Upper lobe of right lung (tissue), 1 donor: ENCODE measurements around the gene WDR70. TPM values are rescaled to one million over a fixed set of nuclear protein-coding genes. Genes with fewer than 3 reads are reported as not detected.
"Not testable (repeated sequence)": the region's sequence is repeated elsewhere in the genome, so short reads cannot be mapped to it uniquely, and the experiment has no call there.

ENCODE experiments used
- ATAC-seq: fragments of 200-7000 bp; cut with Tn5 transposase; one replicate; pipeline ENCODE4 v1.9.1; 2020; ENCODE audit warnings: mild to moderate bottlenecking, moderate library complexity
- DNase-seq: peaks from one replicate; pipeline ENCODE4 v3.0.0-alpha.2; 2020
- H3K27ac ChIP-seq: fragments of 200-600 bp; one replicate; pipeline ENCODE4 v1.8.0; 2022
- H3K27me3 ChIP-seq: fragments of 200-600 bp; one replicate; pipeline ENCODE4 v1.8.0; 2022; ENCODE audit warnings: mild to moderate bottlenecking
- H3K36me3 ChIP-seq: fragments of 200-600 bp; one replicate; pipeline ENCODE4 v1.8.0; 2022
- H3K4me1 ChIP-seq: fragments of 200-600 bp; one replicate; pipeline ENCODE4 v1.8.0; 2022
- H3K4me3 ChIP-seq: fragments of 200-600 bp; one replicate; pipeline ENCODE4 v1.8.0; 2022; ENCODE audit warnings: mild to moderate bottlenecking
- H3K9me3 ChIP-seq: fragments of 200-600 bp; one replicate; pipeline ENCODE4 v1.8.0; 2022
- CTCF ChIP-seq: fragments of 200-600 bp; IDR thresholded peaks from one replicate; pipeline ENCODE4 v1.8.0; 2022; ENCODE audit warnings: antibody characterized with exemption
- intact Hi-C: fragments of 100-400 bp; cut with DNase I; formaldehyde crosslinking; loops from one replicate; pipeline ENCODE4 v1.11.0; 2022
- total RNA-seq: library from RNA; stranded (reverse); fragmentation: NEBNext Ultra II Directional; extraction: Animal tissue kit (Norgen Biotek cat#: 25700); gene quantifications from one replicate; pipeline ENCODE4 v1.2.1, GENCODE V29; 2021
- donor health status: DM: no; HTN: yes; CAD: no; lungs with severe emphysema.

WDR70 gene
- total RNA-seq, 1 donor from 2014 or later, result 24.7 TPM

GRCh38 chr5:37774912-37775483 is 395.9 kb downstream of the WDR70 start:
- intact Hi-C loops, result no loop called here
- H3K4me3 ChIP-seq, result no peak overlapping the region
- no peaks in the 10 kb centered on the region for H3K36me3 ChIP-seq
- peaks cover 9% of the 10 kb centered on the region for H3K9me3 ChIP-seq
- H3K4me1 ChIP-seq, result no peaks in the 10 kb centered on the region
- peak; percentile 54 for TF ChIP-seq CTCF
- DNase-seq, result no peak
- H3K27ac ChIP-seq, result no peak overlapping the region
- no peaks in the 10 kb centered on the region for H3K27me3 ChIP-seq
- peak; percentile 41 for ATAC-seq

GRCh38 chr5:37776826-37777225 is 397.7 kb downstream of the WDR70 start:
- no peak overlapping the region for H3K27ac ChIP-seq
- no peaks in the 10 kb centered on the region for H3K36me3 ChIP-seq
- no peak for ATAC-seq
- peaks cover 9% of the 10 kb centered on the region for H3K9me3 ChIP-seq
- no peak overlapping the region for H3K4me3 ChIP-seq
- DNase-seq, result no peak
- H3K4me1 ChIP-seq, result no peaks in the 10 kb centered on the region
- no peaks in the 10 kb centered on the region for H3K27me3 ChIP-seq
- TF ChIP-seq CTCF, result no peak
- intact Hi-C loops, result no loop called here

DNA sequence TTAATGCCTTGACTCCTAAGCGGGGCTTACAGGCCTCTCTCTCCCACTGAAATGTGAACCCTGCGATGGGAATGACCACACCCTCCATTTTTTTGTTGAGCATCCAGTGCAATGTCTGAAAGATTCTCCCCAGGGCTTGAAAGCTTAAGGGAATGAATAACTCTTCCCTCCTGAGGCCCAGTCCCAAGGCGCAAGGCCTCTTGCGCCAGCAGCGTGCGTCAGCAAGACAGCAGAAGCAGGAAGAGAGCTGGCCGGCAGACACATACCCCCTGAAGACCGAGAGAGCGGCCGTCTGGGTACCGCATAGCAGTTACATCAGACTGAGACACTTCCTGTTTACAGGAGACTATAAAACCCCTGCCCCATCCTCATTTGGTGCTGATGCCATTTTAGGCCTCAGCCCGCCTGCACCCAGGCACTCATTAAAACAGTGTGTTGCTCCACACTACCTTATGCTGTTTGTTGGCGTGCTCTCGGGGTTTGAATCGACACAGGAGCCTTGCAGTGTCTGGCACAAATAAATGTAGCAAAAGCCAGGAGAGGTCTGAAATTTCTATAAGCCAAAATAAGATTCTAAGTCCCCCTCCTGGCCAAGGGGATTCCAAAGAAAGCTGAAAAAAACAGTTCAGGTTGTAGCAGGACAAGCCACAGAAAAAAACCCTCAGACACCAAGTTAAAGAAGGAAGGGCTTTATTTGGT is 398.5 kb downstream of the WDR70 start:
- DNase-seq, result no peak
- no peaks in the 10 kb centered on the region for H3K4me1 ChIP-seq
- intact Hi-C loops, result no loop called here
- TF ChIP-seq CTCF, result no peak
- H3K27ac ChIP-seq, result no peak overlapping the region
- H3K27me3 ChIP-seq, result no peaks in the 10 kb centered on the region
- ATAC-seq, result no peak
- H3K9me3 ChIP-seq, result peaks cover 9% of the 10 kb centered on the region
- no peak overlapping the region for H3K4me3 ChIP-seq
- no peaks in the 10 kb centered on the region for H3K36me3 ChIP-seq

- ATAC-seq, H3K36me3 ChIP-seq, H3K9me3 ChIP-seq, DNase-seq, H3K4me3 ChIP-seq, intact Hi-C loops, H3K27me3 ChIP-seq, H3K27ac ChIP-seq, H3K4me1 ChIP-seq: not testable (repeated sequence)
These were observed 402.3 kb downstream of the WDR70 start for GRCh38 chr5:37781409-37781808.

- no peaks in the 10 kb centered on the region for H3K9me3 ChIP-seq
- intact Hi-C loops, result no loop called here
- TF ChIP-seq CTCF, result no peak
These were observed 407.3 kb downstream of the WDR70 start for GRCh38 chr5:37786416-37786815.

GRCh38 chr5:37786862-37787519 is 407.9 kb downstream of the WDR70 start:
- Histone ChIP-seq H3K36me3 (no peaks in the 10 kb centered on the region), H3K27ac (no peak overlapping the region), H3K9me3 (no peaks in the 10 kb centered on the region), H3K4me3 (no peak overlapping the region), H3K4me1 (no peaks in the 10 kb centered on the region), H3K27me3 (no peaks in the 10 kb centered on the region)
- no peak for TF ChIP-seq CTCF
- no peak for ATAC-seq
- no peak for DNase-seq
- intact Hi-C loops, result no loop called here

More at GRCh38 chr5:37786416-37786815, 407.3 kb downstream of the WDR70 start:
- DNase-seq, result no peak
- Histone ChIP-seq H3K27ac (no peak overlapping the region), H3K36me3 (no peaks in the 10 kb centered on the region), H3K4me3 (no peak overlapping the region), H3K27me3 (no peaks in the 10 kb centered on the region), H3K4me1 (no peaks in the 10 kb centered on the region)
- ATAC-seq, result no peak
